IPS-15b (cell line): Measurements from ENCODE around the gene ADAM15.

Experiments used
- H3K27me3 ChIP-seq: one replicate; pipeline ENCODE4 v1.6.1; 2013; ENCODE audit warnings: low read length; ENCODE audit not compliant: control insufficient read depth, insufficient read depth
- H3K36me3 ChIP-seq: one replicate; pipeline ENCODE4 v1.6.1; 2013; ENCODE audit warnings: low read length; ENCODE audit not compliant: control insufficient read depth, insufficient read depth
- H3K4me1 ChIP-seq: one replicate; pipeline ENCODE4 v1.6.1; 2013; ENCODE audit warnings: mild to moderate bottlenecking, low read length; ENCODE audit not compliant: control insufficient read depth, insufficient read depth
- H3K4me3 ChIP-seq: one replicate; pipeline ENCODE4 v1.5.1; 2013; ENCODE audit warnings: low read depth, low read length
- H3K9ac ChIP-seq: one replicate; pipeline ENCODE4 v1.6.1; 2013; ENCODE audit warnings: low read depth, mild to moderate bottlenecking, low read length
- H3K9me3 ChIP-seq: one replicate; pipeline ENCODE4 v1.6.1; 2013; ENCODE audit warnings: mild to moderate bottlenecking, low read length; ENCODE audit not compliant: control insufficient read depth, insufficient read depth

The ADAM15 gene

GRCh38 chr1:155026154-155026553 lies 25.0 kb upstream of the ADAM15 start:
- Histone ChIP-seq H3K9me3 (no peaks in the 10 kb centered on the region), H3K36me3 (no peaks in the 10 kb centered on the region), H3K4me1 (no peaks in the 10 kb centered on the region), H3K4me3 (no peak overlapping the region), H3K9ac (no peak overlapping the region), H3K27me3 (no peaks in the 10 kb centered on the region)

- H3K27me3 ChIP-seq: no peaks in the 10 kb centered on the region
- no peak overlapping the region for H3K9ac ChIP-seq
- no peak overlapping the region for H3K4me3 ChIP-seq
- no peaks in the 10 kb centered on the region for H3K4me1 ChIP-seq
- no peaks in the 10 kb centered on the region for H3K36me3 ChIP-seq
- no peaks in the 10 kb centered on the region for H3K9me3 ChIP-seq
Measured at GRCh38 chr1:155026588-155026987, 24.5 kb upstream of the ADAM15 start.

GRCh38 chr1:155029513-155030242 lies 21.4 kb upstream of the ADAM15 start:
- H3K27me3 ChIP-seq: no peaks in the 10 kb centered on the region
- H3K4me3 ChIP-seq: no peak overlapping the region
- no peak overlapping the region for H3K9ac ChIP-seq
- H3K9me3 ChIP-seq: no peaks in the 10 kb centered on the region
- no peaks in the 10 kb centered on the region for H3K36me3 ChIP-seq
- no peaks in the 10 kb centered on the region for H3K4me1 ChIP-seq

GRCh38 chr1:155030243-155030795 lies 20.8 kb upstream of the ADAM15 start:
- Histone ChIP-seq H3K36me3 (no peaks in the 10 kb centered on the region), H3K4me1 (no peaks in the 10 kb centered on the region), H3K9me3 (no peaks in the 10 kb centered on the region), H3K4me3 (no peak overlapping the region), H3K27me3 (no peaks in the 10 kb centered on the region), H3K9ac (no peak overlapping the region)

GRCh38 chr1:155030899-155031298 lies 20.2 kb upstream of the ADAM15 start:
- H3K9ac ChIP-seq: no peak overlapping the region
- H3K36me3 ChIP-seq: no peaks in the 10 kb centered on the region
- H3K9me3 ChIP-seq: no peaks in the 10 kb centered on the region
- no peaks in the 10 kb centered on the region for H3K27me3 ChIP-seq
- H3K4me1 ChIP-seq: no peaks in the 10 kb centered on the region
- H3K4me3 ChIP-seq: no peak overlapping the region

GRCh38 chr1:155032886-155033285 lies 18.2 kb upstream of the ADAM15 start:
- H3K27me3 ChIP-seq: no peaks in the 10 kb centered on the region
- no peak overlapping the region for H3K9ac ChIP-seq
- H3K36me3 ChIP-seq: no peaks in the 10 kb centered on the region
- H3K9me3 ChIP-seq: no peaks in the 10 kb centered on the region
- no peak overlapping the region for H3K4me3 ChIP-seq
- H3K4me1 ChIP-seq: no peaks in the 10 kb centered on the region

GRCh38 chr1:155033524-155033923 lies 17.6 kb upstream of the ADAM15 start, which contains the start of the genes DCST1 and DCST2:
TSS of gene DCST1 (plus strand) at chr1:155033824. CDS start at chr1:155034037, 213 bp downstream.
TSS of gene DCST2 (minus strand) at chr1:155033781. CDS start at chr1:155033701, 80 bp downstream.
- Histone ChIP-seq H3K9me3 (no peaks in the 10 kb centered on the region), H3K9ac (no peak within 1 kb of the TSS), H3K36me3 (no peaks in the 10 kb centered on the region), H3K27me3 (peaks cover 2% of the 10 kb centered on the region), H3K4me1 (no peaks in the 10 kb centered on the region), H3K4me3 (no peak within 1 kb of the TSS)

- Histone ChIP-seq H3K9ac (no peak overlapping the region), H3K27me3 (peaks cover 2% of the 10 kb centered on the region), H3K9me3 (no peaks in the 10 kb centered on the region), H3K4me3 (no peak overlapping the region), H3K4me1 (no peaks in the 10 kb centered on the region), H3K36me3 (no peaks in the 10 kb centered on the region)
Measured at GRCh38 chr1:155034318-155035208, 16.6 kb upstream of the ADAM15 start.

GRCh38 chr1:155035936-155036335 lies 15.2 kb upstream of the ADAM15 start:
- Histone ChIP-seq H3K36me3 (no peaks in the 10 kb centered on the region), H3K9ac (no peak overlapping the region), H3K9me3 (no peaks in the 10 kb centered on the region), H3K27me3 (peaks cover 2% of the 10 kb centered on the region), H3K4me3 (no peak overlapping the region), H3K4me1 (no peaks in the 10 kb centered on the region)

GRCh38 chr1:155037043-155037442 lies 14.1 kb upstream of the ADAM15 start:
- no peak overlapping the region for H3K4me3 ChIP-seq
- H3K27me3 ChIP-seq: peaks cover 2% of the 10 kb centered on the region
- no peak overlapping the region for H3K9ac ChIP-seq
- H3K9me3 ChIP-seq: no peaks in the 10 kb centered on the region
- H3K4me1 ChIP-seq: no peaks in the 10 kb centered on the region
- H3K36me3 ChIP-seq: no peaks in the 10 kb centered on the region

GRCh38 chr1:155037851-155038441 lies 13.2 kb upstream of the ADAM15 start:
- Histone ChIP-seq H3K27me3 (peaks cover 2% of the 10 kb centered on the region), H3K9me3 (no peaks in the 10 kb centered on the region), H3K9ac (no peak overlapping the region), H3K4me1 (no peaks in the 10 kb centered on the region), H3K36me3 (no peaks in the 10 kb centered on the region), H3K4me3 (no peak overlapping the region)
